ENCODE measurements around the gene SLC35A2.

- no peak for TF ChIP-seq CTCF (IDR thresholded peaks at IDR 0.05; ENCODE audit: borderline replicate concordance, extremely low read depth, low read length, poor library complexity, severe bottlenecking)
- TF ChIP-seq EZH2 (IDR thresholded peaks at IDR 0.05; ENCODE audit: borderline replicate concordance, low read depth, low read length, severe bottlenecking), result no peak
These were observed 2.3 kb upstream of the SLC35A2 start for GRCh38 chrX:48913605-48914366.
